ENCODE results near the gene SCAI.
"Not testable (repeated sequence)": the region's sequence is repeated elsewhere in the genome, so short reads cannot be mapped to it uniquely, and the experiment has no call there.

Gene SCAI

GRCh38 chr9:125143377-125144090 is at the start of gene SCAI:
Gene SCAI, minus strand, starts transcription at chr9:125143528. Its CDS starts 91 bp downstream, at chr9:125143437.
- DNase-seq (ENCODE audit: low read depth in 1 of 2, low spot score in 1 of 2) = peak; percentile 92 to 97

- no peak for DNase-seq (ENCODE audit: low read depth in 1 of 2, low spot score in 1 of 2)
These were observed 47.1 kb upstream of the SCAI start for GRCh38 chr9:125190361-125190801.

DNA sequence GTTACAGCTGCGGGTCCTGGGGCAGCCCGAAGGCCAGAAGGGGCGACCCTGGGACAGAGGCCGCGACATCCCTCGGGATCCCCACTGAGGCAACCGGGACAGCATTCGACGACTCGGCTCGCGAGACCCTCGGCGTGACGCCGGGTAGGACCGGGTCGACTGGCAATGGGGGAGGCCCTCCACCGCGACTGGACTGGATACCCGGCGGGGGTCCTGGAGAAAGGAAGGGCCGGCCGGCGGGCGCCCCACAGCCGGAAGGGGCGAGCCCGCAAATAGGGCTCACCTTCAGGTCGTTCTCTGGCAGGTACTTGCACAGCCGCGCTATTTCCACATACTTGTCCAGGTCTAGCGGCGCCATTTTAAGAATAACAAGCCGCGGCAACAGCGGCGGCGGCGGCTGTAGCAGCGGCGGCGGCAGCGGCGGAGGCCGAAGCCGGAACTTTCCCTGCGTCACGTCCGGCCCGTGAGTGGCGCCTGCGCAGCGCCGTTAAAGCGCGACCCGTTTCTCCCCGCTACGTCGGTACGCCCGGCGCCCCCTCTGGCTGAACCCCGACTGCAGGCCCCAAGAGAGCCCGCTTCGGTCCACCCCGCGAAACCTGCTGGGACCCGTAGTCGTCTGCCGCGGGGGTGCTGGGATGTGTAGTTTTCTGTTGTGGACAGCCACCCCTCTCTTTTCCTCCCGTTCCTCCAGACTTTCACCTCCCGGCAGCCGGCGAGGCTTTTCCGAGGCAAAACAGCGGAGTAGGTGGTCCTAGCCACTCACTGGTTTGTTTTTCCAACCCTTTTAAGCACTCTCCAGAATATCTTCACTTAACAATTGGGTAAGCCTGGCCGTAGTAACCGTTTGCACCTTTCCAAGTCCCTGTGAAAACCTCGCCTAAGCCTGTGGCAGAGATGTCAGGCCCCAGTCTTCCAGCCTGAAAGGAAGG is 46.3 kb upstream of the SCAI start, which contains the start of gene PPP6C:
TSS of gene PPP6C (minus strand) at position 443 of the 929 bp plus-strand sequence. CDS start at position 358, 85 bp downstream.
- peak; percentile 94 to 98 for DNase-seq (ENCODE audit: low read depth in 1 of 2, low spot score in 1 of 2)

DNA sequence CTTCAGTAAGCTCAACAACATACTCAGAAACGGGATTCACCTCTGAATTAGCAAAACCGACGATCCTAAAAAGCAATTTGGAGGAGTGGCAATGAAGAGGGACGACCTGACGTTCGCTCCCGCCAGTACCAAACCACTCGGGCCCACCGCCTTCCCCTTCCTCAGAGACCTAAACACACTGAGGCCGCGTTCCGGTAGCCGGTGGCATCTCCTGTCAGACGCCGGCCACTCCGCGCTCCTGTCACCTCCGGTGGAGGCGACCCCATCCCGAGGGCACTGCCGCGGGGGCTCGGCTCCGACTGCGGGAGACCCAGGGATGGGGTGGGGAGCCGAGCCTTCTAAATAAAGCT is 45.7 kb upstream of the SCAI start:
- peak in 1 of 2 donors; percentile 12 for DNase-seq (ENCODE audit: low read depth in 1 of 2, low spot score in 1 of 2)

DNA sequence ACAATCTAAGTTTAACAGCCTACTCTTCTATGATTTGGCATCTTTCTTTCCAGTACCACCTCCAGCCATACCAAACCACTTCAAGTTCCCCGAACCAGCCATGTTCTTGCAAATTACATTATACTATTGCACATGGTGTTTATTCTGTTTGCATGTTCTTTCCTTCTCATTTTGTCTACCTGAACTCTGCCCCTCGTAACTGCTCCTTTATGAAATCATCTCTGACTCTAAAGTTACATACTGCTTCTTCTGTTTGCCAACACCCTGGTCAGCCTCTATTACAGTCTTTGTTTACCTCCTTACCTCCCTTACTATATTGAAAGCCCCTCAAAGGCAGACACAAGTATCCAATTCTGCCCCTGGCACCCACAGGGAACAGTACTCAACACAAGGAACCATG is 40.2 kb upstream of the SCAI start:
- no peak for DNase-seq (ENCODE audit: low read depth in 1 of 2, low spot score in 1 of 2)

DNA sequence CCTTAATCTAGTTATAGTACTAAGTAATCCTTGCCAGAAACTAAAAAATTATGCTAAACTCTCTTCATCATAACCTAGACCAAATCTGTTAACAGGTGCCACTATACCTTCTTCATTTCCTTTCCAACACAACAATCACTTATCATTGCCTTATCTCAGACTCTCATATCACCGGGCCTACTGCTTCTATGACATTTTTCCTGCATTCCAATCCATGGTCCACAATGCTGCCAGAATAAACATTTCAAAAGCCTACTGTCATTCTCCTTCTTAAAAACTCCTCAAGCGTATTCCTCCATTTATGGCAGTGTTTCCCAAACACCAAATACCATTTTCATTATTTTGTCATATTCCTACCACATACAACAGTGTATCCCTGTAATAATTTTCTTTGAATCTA is 39.7 kb upstream of the SCAI start:
- DNase-seq (ENCODE audit: low read depth in 1 of 2, low spot score in 1 of 2) = no peak

DNA sequence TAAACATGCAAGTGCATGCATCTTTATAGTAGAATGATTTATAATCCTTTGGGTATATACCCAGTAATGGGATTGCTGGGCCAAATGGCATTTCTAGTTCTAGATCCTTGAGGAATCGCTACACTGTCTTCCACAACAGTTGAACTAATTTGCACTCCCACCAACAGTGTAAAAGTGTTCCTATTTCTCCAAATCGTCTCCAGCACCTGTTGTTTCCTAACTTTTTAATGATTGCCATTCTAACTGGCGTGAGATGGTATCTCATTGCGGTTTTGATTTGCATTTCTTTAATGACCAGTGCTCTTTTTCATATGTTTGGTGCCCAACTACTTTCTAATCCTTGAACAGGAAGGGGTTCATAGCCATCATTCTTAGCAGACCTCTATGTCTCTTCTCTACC is 38.4 kb upstream of the SCAI start:
- DNase-seq (ENCODE audit: low read depth in 1 of 2, low spot score in 1 of 2) = not testable (repeated sequence)

DNA sequence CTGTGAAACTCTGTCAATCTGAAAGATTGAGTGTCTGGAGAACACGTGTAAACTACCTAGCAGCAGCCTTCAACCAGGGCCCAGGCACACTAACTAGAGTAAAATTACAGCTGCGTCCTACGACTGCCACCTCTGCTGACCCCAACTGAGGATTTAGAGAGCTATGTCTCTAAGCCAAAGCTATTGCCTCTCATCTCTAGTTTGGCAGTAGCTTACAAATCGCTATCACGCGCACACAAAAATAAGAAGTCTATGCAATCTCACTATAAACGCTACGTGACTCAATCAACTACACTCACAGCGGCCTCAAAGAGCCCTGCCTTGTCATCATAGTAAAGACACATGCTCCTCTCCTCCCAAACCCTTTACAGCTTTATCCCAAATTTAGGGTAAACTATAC is 37.5 kb upstream of the SCAI start:
- DNase-seq (ENCODE audit: low read depth in 1 of 2, low spot score in 1 of 2) = no peak

DNA sequence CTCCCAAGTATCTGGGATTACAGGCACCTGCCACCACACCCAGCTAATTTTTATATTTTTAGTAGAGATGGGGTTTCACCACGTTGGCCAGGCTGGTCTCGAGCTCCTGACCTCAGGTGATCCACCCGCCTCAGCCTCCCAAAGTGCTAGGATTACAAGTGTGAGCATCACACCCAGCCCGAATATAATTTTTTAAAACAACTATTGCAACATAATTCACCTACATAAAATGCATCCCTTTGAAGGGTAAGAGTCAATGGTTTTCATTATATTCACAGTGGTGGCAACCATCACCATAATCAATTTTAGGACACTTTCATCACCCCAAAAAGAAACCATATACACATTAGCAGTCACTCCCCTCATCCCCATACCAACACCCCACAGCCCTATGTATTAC is 36.4 kb upstream of the SCAI start:
- DNase-seq (ENCODE audit: low read depth in 1 of 2, low spot score in 1 of 2) = not testable (repeated sequence)

DNA sequence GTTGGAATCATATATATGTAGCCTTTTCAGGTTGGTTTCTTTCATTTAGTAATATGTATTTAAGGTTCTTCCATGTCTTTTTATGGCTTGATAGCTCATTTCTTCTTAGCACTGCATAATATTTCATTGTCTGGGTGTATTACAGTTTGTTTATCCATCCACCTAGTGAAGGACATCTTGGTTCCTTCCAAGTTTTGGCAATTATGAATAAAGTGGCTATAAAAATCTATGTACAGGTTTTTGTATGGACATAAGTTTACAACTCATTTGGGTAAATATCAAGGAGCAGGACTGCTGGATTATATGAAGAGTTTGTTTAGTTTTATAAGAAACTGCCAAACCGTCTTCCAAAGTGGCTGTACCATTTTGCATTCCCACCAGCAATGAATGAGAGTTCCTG is 34.6 kb upstream of the SCAI start:
- DNase-seq (ENCODE audit: low read depth in 1 of 2, low spot score in 1 of 2) = no peak

DNA sequence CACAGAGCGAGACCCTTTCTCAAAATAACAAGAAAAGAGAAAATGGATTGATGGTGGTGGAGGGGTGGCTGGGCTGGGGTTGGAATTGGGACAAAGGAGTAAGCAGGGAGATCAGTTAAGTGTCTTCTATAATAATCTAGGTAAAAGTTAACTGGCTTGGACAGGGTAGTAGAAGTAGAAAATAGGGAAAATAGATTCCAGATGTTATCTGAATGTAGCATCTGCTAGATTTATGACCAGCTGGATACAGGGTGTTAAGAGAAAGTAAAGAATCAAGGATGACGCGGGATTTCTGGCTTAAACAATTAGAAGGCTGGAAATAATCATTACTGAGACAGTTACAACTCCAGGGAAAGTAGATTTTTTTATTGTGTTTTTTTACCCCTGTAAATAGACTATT is 33.3 kb upstream of the SCAI start:
- no peak for DNase-seq (ENCODE audit: low read depth in 1 of 2, low spot score in 1 of 2)

- no peak for DNase-seq (ENCODE audit: low read depth in 1 of 2, low spot score in 1 of 2)
These were observed 28.9 kb upstream of the SCAI start for GRCh38 chr9:125172031-125172755.

- DNase-seq (ENCODE audit: low read depth in 1 of 2, low spot score in 1 of 2) = no peak
These were observed 26.6 kb upstream of the SCAI start for GRCh38 chr9:125169895-125170294.

GRCh38 chr9:125166762-125167161 is 23.4 kb upstream of the SCAI start:
- no peak for DNase-seq (ENCODE audit: low read depth in 1 of 2, low spot score in 1 of 2)

GRCh38 chr9:125162891-125163290 is 19.6 kb upstream of the SCAI start:
- not testable (repeated sequence) for DNase-seq (ENCODE audit: low read depth in 1 of 2, low spot score in 1 of 2)

- no peak for DNase-seq (ENCODE audit: low read depth in 1 of 2, low spot score in 1 of 2)
These were observed 18.1 kb upstream of the SCAI start for GRCh38 chr9:125161284-125161918.

DNA sequence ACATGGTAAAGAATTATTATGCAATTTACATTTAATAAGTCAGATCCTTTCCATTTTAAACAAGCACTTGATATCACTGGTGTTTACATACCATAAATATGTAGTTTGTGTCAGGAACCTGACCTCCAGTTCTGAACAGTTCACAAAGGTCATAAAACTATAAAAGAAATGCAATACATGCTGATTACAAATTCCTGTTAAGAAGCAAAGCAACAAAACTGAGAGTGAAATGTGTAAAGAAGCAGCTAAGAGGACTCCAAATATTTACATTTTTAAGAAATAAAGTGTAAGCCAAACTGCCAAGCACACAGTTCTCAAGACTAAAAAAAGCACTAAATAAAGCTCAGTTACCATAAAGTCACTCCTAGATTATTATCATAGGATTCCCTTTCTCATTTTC is 17.4 kb upstream of the SCAI start:
- DNase-seq (ENCODE audit: low read depth in 1 of 2, low spot score in 1 of 2) = no peak

DNA sequence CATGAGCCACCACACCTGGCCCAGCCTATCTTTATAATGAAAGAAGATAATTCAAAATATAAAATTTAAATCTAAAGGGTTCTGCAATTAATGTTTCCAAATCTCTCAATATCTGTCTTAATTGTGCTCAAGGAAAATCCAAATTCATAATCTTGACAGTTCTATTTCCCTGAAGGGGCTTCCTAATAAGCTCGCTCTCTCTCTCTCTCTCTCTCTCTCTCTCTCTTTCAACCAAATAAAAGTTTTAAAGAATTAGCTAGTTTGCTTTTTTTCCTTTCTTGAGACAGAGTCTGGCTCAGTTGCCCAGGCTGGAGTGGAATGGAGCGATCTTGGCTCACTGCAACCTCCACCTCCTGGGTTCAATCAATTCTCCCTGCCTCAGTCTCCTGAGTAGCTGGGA is 13.2 kb upstream of the SCAI start:
- no peak for DNase-seq (ENCODE audit: low read depth in 1 of 2, low spot score in 1 of 2)

- DNase-seq (ENCODE audit: low read depth in 1 of 2, low spot score in 1 of 2) = no peak
These were observed 10.5 kb upstream of the SCAI start for GRCh38 chr9:125153712-125154367.

DNA sequence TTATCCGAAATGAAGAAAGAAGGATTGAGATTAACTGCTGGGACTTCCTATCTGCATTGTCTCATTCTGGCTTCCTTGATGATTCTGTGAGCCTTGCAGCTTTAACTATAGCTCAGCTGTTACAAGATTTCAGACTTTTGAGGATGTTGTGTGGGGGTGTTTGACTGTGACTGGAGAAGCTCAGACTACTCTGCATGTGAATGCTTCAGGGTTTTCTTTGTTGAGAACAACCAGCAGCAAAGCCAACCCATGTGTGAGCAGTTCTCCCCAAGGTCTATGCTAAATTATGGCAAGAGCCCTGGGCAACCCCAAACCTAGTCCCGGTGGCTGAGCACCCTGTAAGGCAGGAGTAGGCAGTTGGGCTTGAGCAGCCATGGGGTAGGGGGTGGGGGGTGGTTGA is 8.4 kb upstream of the SCAI start:
- DNase-seq (ENCODE audit: low read depth in 1 of 2, low spot score in 1 of 2) = no peak

All from stimulated activated CD4-positive, alpha-beta T cell treated with anti-CD3 and anti-CD28 coated beads, Interleukin-15, amount 100 ng/mL, for 1 hour (primary cell).